ENCODE data around the gene BOD1.

The BOD1 gene

DNA sequence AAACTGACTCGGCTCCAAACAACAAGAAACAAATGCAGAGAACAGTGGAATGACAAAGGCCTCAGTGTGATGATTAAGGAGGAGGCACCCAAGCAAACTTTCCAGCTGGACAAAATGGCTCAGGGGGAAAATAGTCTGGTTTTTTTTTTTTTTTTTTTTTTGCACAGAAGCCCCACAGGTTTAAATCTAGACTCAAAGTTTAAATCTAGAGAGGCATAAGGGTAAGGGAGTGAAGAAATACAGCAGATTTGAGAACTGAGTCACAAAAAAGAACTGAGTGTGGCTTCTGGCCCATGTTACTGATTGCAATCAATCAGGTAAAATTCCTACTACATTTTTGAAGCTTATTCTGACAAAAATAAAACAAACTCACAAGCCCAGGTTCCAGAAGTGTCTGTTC, 12.3 kb downstream of the BOD1 start:
- Histone ChIP-seq H3K27ac (ENCODE audit: low read depth, low read length) (no peak overlapping the region), H3K27me3 (ENCODE audit: control insufficient read depth, low read length) (no peaks in the 10 kb centered on the region), H3K4me3 (ENCODE audit: low read length) (no peak overlapping the region), H3K9me2 (replicated peaks; ENCODE audit: control insufficient read depth, low read length) (no peaks in the 10 kb centered on the region), H3K9me3 (ENCODE audit: control insufficient read depth, insufficient read depth, low read length) (no peaks in the 10 kb centered on the region), H3K79me2 (ENCODE audit: control insufficient read depth, low read length) (peaks cover 8% of the 10 kb centered on the region; the same call in 1 of the 2 replicates), H3K4me2 (ENCODE audit: low read length) (no peak overlapping the region), H3F3A (ENCODE audit: control insufficient read depth, insufficient read depth) (no peaks in the 10 kb centered on the region), H4K20me1 (ENCODE audit: control insufficient read depth, insufficient read depth, low read depth, low read length) (no peaks in the 10 kb centered on the region), H3K4me1 (ENCODE audit: control insufficient read depth, low read length) (no peaks in the 10 kb centered on the region), H3K36me3 (ENCODE audit: control insufficient read depth, low read length) (peaks cover 48% of the 10 kb centered on the region)
- no peak for TF ChIP-seq EZH2phosphoT487 (IDR thresholded peaks at IDR 0.05; ENCODE audit: borderline replicate concordance, low read length)
- TF ChIP-seq, protein P1, sequence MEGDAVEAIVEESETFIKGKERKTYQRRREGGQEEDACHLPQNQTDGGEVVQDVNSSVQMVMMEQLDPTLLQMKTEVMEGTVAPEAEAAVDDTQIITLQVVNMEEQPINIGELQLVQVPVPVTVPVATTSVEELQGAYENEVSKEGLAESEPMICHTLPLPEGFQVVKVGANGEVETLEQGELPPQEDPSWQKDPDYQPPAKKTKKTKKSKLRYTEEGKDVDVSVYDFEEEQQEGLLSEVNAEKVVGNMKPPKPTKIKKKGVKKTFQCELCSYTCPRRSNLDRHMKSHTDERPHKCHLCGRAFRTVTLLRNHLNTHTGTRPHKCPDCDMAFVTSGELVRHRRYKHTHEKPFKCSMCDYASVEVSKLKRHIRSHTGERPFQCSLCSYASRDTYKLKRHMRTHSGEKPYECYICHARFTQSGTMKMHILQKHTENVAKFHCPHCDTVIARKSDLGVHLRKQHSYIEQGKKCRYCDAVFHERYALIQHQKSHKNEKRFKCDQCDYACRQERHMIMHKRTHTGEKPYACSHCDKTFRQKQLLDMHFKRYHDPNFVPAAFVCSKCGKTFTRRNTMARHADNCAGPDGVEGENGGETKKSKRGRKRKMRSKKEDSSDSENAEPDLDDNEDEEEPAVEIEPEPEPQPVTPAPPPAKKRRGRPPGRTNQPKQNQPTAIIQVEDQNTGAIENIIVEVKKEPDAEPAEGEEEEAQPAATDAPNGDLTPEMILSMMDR (IDR thresholded peaks at IDR 0.05; ENCODE audit: low read depth, low read length, poor library complexity, severe bottlenecking) = no peak

DNA sequence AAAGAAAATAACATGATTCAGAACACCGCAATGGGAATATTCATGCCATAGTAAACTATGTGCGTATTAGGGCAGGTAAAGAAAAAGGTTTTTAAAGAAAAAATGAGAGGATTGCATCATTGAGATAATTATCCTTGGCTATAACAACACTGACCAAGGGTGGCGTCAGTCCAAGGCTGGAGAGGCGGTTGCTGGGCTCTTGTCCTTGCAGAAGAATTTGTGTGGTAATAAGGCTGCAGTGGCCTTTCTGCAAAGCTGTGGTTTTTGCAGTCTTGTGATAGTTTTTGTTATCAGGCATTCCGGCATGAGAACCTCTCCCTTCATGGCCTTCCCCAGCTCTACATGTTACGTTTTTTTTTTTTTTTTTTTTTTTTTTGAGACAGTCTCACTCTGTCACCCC, 14.0 kb downstream of the BOD1 start:
- Histone ChIP-seq H3K4me3 (ENCODE audit: low read length) (no peak overlapping the region), H3F3A (ENCODE audit: control insufficient read depth, insufficient read depth) (no peaks in the 10 kb centered on the region), H3K9me3 (ENCODE audit: control insufficient read depth, insufficient read depth, low read length) (no peaks in the 10 kb centered on the region), H3K36me3 (ENCODE audit: control insufficient read depth, low read length) (peaks cover 31% of the 10 kb centered on the region), H3K9me2 (replicated peaks; ENCODE audit: control insufficient read depth, low read length) (no peaks in the 10 kb centered on the region), H3K4me2 (ENCODE audit: low read length) (no peak overlapping the region), H4K20me1 (ENCODE audit: control insufficient read depth, insufficient read depth, low read depth, low read length) (no peaks in the 10 kb centered on the region), H3K27ac (ENCODE audit: low read depth, low read length) (no peak overlapping the region), H3K79me2 (ENCODE audit: control insufficient read depth, low read length) (no peaks in the 10 kb centered on the region), H3K27me3 (ENCODE audit: control insufficient read depth, low read length) (no peaks in the 10 kb centered on the region), H3K4me1 (ENCODE audit: control insufficient read depth, low read length) (no peaks in the 10 kb centered on the region)
- TF ChIP-seq, protein P1 (IDR thresholded peaks at IDR 0.05; ENCODE audit: low read depth, low read length, poor library complexity, severe bottlenecking) = no peak
- TF ChIP-seq EZH2phosphoT487 (IDR thresholded peaks at IDR 0.05; ENCODE audit: borderline replicate concordance, low read length) = no peak

GRCh38 chr5:173598686-173599085, 17.8 kb downstream of the BOD1 start:
- H3F3A ChIP-seq (ENCODE audit: control insufficient read depth, insufficient read depth) = no peaks in the 10 kb centered on the region
- no peaks in the 10 kb centered on the region for H3K79me2 ChIP-seq (ENCODE audit: control insufficient read depth, low read length)
- H4K20me1 ChIP-seq (ENCODE audit: control insufficient read depth, insufficient read depth, low read depth, low read length) = no peaks in the 10 kb centered on the region
- no peak overlapping the region for H3K4me3 ChIP-seq (ENCODE audit: low read length)
- H3K36me3 ChIP-seq (ENCODE audit: control insufficient read depth, low read length) = no peaks in the 10 kb centered on the region
- H3K27ac ChIP-seq (ENCODE audit: low read depth, low read length) = no peak overlapping the region
- no peaks in the 10 kb centered on the region for H3K4me1 ChIP-seq (ENCODE audit: control insufficient read depth, low read length)
- H3K4me2 ChIP-seq (ENCODE audit: low read length) = no peak overlapping the region
- no peaks in the 10 kb centered on the region for H3K27me3 ChIP-seq (ENCODE audit: control insufficient read depth, low read length)
- TF ChIP-seq, protein P1 (IDR thresholded peaks at IDR 0.05; ENCODE audit: low read depth, low read length, poor library complexity, severe bottlenecking) = no peak
- TF ChIP-seq EZH2phosphoT487 (IDR thresholded peaks at IDR 0.05; ENCODE audit: borderline replicate concordance, low read length) = no peak
- no peaks in the 10 kb centered on the region for H3K9me2 ChIP-seq (replicated peaks; ENCODE audit: control insufficient read depth, low read length)
- peaks cover 6% of the 10 kb centered on the region; the same call in 1 of the 2 replicates for H3K9me3 ChIP-seq (ENCODE audit: control insufficient read depth, insufficient read depth, low read length)
